ENCODE results near the gene MED20.
A peak's percentile ranks its signal among the peaks of the same experiment; 100 is the strongest.

Gene MED20

GRCh38 chr6:41877051-41877680 lies 43.8 kb downstream of the MED20 start:
- Histone ChIP-seq H3K36me3 (peaks cover 3% of the 10 kb centered on the region), H3K27ac (no peak overlapping the region), H3K4me1 (ENCODE audit: control insufficient read depth in 1 of 2, insufficient read depth in 1 of 2, low read depth in 1 of 2, low read length in 1 of 2) (peaks cover 0 to 1% of the 10 kb centered on the region in 2 experiments), H3K9me3 (no peaks in the 10 kb centered on the region), H3K27me3 (no peaks in the 10 kb centered on the region), H3K4me3 (ENCODE audit: low read depth in 1 of 2, low read length in 1 of 2) (no peak overlapping the region)
- TF ChIP-seq CTCF (IDR thresholded peaks at IDR 0.05): no peak

GRCh38 chr6:41874741-41875140 lies 46.2 kb downstream of the MED20 start:
- Histone ChIP-seq H3K4me1 (ENCODE audit: control insufficient read depth in 1 of 2, insufficient read depth in 1 of 2, low read depth in 1 of 2, low read length in 1 of 2) (peaks cover 0 to 6% of the 10 kb centered on the region in 2 experiments), H3K9me3 (no peaks in the 10 kb centered on the region), H3K27ac (no peak overlapping the region), H3K36me3 (peaks cover 8% of the 10 kb centered on the region), H3K27me3 (no peaks in the 10 kb centered on the region), H3K4me3 (ENCODE audit: low read depth in 1 of 2, low read length in 1 of 2) (no peak overlapping the region)
- TF ChIP-seq CTCF (IDR thresholded peaks at IDR 0.05): no peak

GRCh38 chr6:41872147-41872546 lies 48.8 kb downstream of the MED20 start:
- Histone ChIP-seq H3K9me3 (no peaks in the 10 kb centered on the region), H3K27me3 (no peaks in the 10 kb centered on the region), H3K4me3 (ENCODE audit: low read depth in 1 of 2, low read length in 1 of 2) (no peak overlapping the region), H3K4me1 (ENCODE audit: control insufficient read depth in 1 of 2, insufficient read depth in 1 of 2, low read depth in 1 of 2, low read length in 1 of 2) (peaks cover 0 to 6% of the 10 kb centered on the region in 2 experiments), H3K36me3 (peaks cover 12% of the 10 kb centered on the region), H3K27ac (peak overlapping the region; percentile 35)
- TF ChIP-seq CTCF (IDR thresholded peaks at IDR 0.05): no peak

- Histone ChIP-seq H3K27ac (peak overlapping the region; percentile 35), H3K9me3 (no peaks in the 10 kb centered on the region), H3K36me3 (peaks cover 15% of the 10 kb centered on the region), H3K4me1 (ENCODE audit: control insufficient read depth in 1 of 2, insufficient read depth in 1 of 2, low read depth in 1 of 2, low read length in 1 of 2) (peaks cover 0 to 6% of the 10 kb centered on the region in 2 experiments), H3K27me3 (no peaks in the 10 kb centered on the region), H3K4me3 (ENCODE audit: low read depth in 1 of 2, low read length in 1 of 2) (no peak overlapping the region)
- TF ChIP-seq CTCF (IDR thresholded peaks at IDR 0.05): no peak
These were observed 49.2 kb downstream of the MED20 start for GRCh38 chr6:41871691-41872090.

- H3K27me3 ChIP-seq: no peaks in the 10 kb centered on the region
- no peaks in the 10 kb centered on the region for H3K36me3 ChIP-seq
- H3K4me3 ChIP-seq (ENCODE audit: low read depth in 1 of 2, low read length in 1 of 2): no peak overlapping the region
- H3K9me3 ChIP-seq: no peaks in the 10 kb centered on the region
- no peak for TF ChIP-seq CTCF (IDR thresholded peaks at IDR 0.05)
- no peak overlapping the region for H3K27ac ChIP-seq
- H3K4me1 ChIP-seq (ENCODE audit: control insufficient read depth in 1 of 2, insufficient read depth in 1 of 2, low read depth in 1 of 2, low read length in 1 of 2): no peaks in the 10 kb centered on the region
These were observed 61.6 kb downstream of the MED20 start for GRCh38 chr6:41859356-41859755.

All from neutrophil (primary cell).